ENCODE measurements around the gene WDR26. TPM values are rescaled to one million over a fixed set of nuclear protein-coding genes. Genes with fewer than 3 reads are reported as not detected.
"Not testable (repeated sequence)": the region's sequence is repeated elsewhere in the genome, so short reads cannot be mapped to it uniquely, and the experiment has no call there.

The WDR26 gene
- total RNA-seq, 1 donor from 2014 or later: 55.4 TPM

DNA sequence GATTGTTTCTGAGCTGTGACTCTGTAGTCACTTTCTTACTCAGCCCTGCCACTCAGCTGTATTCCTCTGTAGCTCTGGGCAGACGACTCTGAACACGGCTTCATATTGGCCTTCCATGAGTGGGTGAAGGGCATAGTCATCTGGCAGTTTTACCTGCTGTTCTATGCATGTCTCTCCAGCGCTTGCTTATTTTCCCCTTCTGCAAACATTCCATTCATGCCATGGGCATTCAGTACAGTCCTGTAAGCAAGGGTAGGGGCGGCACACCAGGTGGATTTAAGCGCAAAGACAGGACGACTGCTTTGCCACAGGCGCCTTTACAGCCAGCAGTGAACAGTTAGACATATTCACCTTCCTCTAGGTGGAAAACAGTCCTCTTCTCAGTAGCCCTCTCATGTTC lies 4.4 kb upstream of the WDR26 start:
- no peak for ATAC-seq
- intact Hi-C loops (cut with DNase I): no loop called here

DNA sequence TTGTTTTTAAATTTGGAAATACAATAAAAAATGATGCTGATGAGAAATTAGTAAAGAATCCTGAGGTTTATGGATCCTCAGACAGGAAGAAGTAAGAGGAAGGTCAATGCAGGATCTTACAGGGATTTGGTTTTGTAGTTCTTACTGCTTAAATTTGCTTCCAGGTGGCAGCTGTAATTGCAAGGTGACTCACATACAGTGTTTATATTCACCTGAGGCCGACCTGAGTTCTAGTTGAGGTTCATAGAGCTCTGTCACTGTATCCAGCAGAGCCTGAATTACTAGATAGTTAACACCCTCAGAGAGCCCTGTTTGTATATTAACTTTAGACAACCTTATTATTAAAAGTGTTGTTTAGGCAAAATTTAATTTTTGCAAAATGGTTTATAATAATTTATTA lies 1.4 kb upstream of the WDR26 start:
- DNase-seq (ENCODE audit: missing footprints) (no peak), ATAC-seq (no peak)
- intact Hi-C loops (cut with DNase I): loop anchor here (2.0 kb wide), 1 partner anchor 21 kb away; no protein-coding TSS in a partner anchor

More for the DNA sequence above, 4.4 kb upstream of the WDR26 start:
- DNase-seq (ENCODE audit: missing footprints): no peak

DNA sequence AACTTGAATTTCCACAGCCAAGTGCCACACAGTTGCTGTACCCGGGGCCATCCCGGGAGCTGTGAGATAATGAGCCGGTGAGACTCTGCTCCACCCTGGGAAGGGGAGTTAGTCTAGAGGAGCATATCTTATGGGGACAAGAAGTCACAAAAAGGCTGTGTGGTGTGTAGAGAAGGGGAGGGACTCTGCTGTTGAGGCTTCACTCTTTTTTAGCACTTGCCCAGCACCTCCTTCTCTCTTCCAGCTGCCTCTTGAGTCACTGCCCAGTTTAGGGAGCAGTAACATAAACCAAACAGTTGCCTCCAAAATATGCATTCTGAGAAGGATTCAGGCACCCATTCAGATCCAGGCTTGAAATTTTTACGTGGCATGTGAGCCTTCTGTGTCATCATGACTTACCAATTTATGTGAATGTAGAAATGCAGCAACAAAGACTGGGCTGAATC lies 744 bp upstream of the WDR26 start:
- intact Hi-C loops (cut with DNase I): loop anchor here (2.0 kb wide), 1 partner anchor 21 kb away; no protein-coding TSS in a partner anchor
- DNase-seq (ENCODE audit: missing footprints): no peak
- ATAC-seq: peak; percentile 20

DNA sequence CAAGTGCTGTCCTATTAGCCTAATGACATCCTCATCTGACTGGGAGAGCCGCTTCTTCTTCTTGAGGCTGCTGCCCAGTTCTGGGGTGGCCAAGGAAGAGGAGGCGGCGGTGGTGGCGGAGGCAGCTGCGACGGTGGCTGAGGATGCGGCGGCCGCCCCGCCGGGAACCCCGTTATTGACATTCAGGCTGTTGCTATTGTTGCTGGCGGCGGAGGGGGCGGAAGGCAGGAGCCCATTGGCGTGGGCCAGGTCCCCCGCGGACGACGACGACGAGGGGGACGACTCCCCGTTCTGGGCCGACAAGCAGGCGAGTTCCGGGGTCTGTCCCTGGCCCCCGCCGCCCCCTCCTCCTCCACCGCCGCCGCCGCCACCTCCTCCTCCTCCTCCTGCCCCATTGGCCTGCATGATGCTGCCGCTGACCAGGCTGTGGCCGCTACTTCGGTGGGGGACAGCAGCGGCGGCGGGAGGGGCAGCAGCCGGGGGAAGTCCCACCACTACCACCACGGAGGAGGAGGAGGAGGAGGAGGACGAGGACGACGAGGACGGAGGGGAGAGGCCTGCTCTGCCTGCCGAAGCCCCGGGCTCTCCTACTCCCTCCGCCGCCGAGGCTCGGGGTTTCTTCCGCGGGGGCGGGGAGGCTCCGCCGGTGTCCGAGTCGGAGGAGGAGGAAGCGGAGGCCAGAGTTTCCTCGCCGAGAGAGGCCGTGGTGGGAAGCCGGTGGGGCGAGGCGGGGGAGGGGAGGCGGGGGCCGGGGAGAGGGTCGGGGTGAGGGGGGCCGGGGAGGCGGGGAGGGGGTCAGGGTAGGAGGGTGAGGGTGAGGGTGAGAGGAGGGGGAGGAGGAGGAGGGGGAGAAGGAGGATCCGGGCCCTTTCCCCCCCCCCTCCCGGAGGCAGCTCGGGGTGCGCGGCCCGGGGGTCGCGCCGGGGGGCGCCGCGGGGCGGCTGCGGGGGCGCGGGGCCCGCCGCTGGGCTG lies 610 bp downstream of the WDR26 start:
- DNase-seq (ENCODE audit: missing footprints) (peak; percentile 82), ATAC-seq (peak; percentile 34)
- intact Hi-C loops (cut with DNase I): loop anchor here (2.0 to 5.0 kb wide), 2 partner anchors 23 to 42 kb away; no protein-coding TSS in a partner anchor

- ATAC-seq: peak; percentile 4
- intact Hi-C loops (cut with DNase I): loop anchor here (5.0 kb wide), 1 partner anchor 41 kb away; no protein-coding TSS in a partner anchor
- no peak for DNase-seq (ENCODE audit: missing footprints)
Measured at GRCh38 chr1:224433041-224433691, 1.4 kb downstream of the WDR26 start.

DNA sequence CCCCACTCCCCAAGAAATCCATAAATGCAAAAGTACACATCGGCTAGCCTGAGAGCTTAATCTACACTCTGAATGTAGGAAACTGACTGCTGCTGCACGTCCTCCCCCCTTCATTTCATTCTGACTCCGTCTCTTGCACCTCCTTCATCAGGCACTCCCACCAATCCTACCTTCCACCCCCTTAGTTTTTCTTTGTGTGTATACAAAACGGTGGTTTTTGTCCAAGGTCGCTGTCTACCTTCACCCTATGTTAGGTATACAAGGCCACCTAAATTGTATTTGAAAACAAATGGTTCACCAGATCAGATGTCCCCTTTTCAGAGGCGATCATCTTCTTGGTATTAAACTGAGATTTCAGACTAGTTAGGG lies 1.9 kb downstream of the WDR26 start:
- ATAC-seq: no peak
- intact Hi-C loops (cut with DNase I): loop anchor here (5.0 kb wide), 1 partner anchor 40 kb away; no protein-coding TSS in a partner anchor
- DNase-seq (ENCODE audit: missing footprints): no peak

DNA sequence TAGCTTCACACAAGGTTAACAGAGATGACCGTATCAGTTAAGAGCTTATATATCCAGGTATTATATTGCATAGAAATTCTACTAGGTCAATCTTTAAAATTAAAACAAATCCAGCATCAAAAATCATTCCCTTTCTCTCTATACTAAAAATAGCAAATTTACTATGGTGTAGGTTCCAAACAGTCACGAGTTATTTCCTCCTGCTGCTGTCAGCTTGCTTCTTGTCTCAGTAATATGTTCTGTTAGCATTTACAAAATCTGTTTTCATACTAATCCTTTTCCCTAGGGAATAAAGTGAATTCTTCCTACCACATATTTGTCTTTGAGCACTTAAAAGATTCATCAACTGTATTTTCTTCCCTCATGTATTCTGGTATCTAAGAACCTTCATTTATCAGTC lies 2.5 kb downstream of the WDR26 start:
- intact Hi-C loops (cut with DNase I): loop anchor here (5.0 kb wide), 1 partner anchor 40 kb away; no protein-coding TSS in a partner anchor
- no peak for DNase-seq (ENCODE audit: missing footprints)
- ATAC-seq: no peak

DNA sequence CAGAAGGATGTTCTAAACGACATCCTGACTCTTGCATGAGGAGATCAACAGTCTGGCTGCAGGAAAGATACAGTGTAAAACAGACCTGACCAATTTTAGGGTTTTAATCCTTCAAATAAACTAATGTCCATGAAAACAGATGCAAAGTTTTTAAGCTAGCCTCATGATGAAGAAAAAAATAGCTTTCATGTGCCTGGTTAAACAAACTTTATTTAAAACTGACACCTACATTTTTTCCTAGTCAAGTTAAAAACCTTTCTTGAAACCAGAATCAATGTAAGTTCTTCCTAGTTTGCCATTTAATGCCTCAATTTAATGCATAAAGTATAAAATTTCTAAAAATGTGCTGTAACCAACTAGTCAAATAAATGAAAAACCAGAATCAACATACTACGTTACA lies 2.9 kb downstream of the WDR26 start:
- intact Hi-C loops (cut with DNase I): loop anchor here (5.0 kb wide), 1 partner anchor 39 kb away; no protein-coding TSS in a partner anchor
- ATAC-seq (no peak), DNase-seq (ENCODE audit: missing footprints) (no peak)

- intact Hi-C loops (cut with DNase I): loop anchor here (5.0 kb wide), 1 partner anchor 38 kb away; no protein-coding TSS in a partner anchor
- DNase-seq (ENCODE audit: missing footprints) (no peak), ATAC-seq (no peak)
Measured at GRCh38 chr1:224430511-224431113, 4.0 kb downstream of the WDR26 start.

DNA sequence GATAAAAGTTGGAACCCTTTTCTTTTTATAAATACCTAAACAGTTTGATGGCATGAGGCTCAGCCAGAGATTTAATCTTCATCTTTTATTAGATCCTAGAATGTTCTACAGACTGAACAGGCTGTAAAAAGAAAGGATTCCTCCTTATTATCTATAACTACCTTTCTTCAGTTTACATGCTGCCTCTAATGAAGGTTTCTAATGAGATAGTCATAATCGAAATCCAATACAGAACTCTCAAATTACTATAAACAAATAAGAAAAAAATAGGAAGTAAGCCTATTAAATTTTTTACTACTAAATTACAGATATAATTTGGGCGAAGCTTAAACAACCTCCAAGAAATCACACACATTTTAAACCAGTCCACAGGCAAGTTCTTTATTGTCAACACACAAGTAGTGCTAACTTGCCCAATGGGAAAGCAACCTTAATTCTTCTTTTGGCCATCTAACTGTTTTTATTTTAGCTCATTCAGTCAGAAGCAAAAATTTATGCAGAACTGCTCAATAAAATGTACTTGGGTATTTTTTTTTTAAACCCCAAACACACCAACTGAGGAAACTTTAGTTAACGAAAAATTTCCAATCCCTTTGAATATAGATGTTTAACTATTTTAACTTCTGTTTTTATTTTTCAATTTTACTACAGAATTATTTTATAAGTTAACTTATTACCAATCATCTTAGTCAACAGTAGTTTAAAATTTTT lies 4.8 kb downstream of the WDR26 start:
- ATAC-seq: no peak
- intact Hi-C loops (cut with DNase I): loop anchor here (5.0 kb wide), 1 partner anchor 37 kb away; no protein-coding TSS in a partner anchor
- DNase-seq (ENCODE audit: missing footprints): no peak

GRCh38 chr1:224428713-224429112 lies 5.9 kb downstream of the WDR26 start:
- DNase-seq (ENCODE audit: missing footprints); ATAC-seq; intact Hi-C loops (cut with DNase I): not testable (repeated sequence)

GRCh38 chr1:224427346-224427745 lies 7.3 kb downstream of the WDR26 start:
- ATAC-seq: no peak
- intact Hi-C loops (cut with DNase I): no loop called here
- no peak for DNase-seq (ENCODE audit: missing footprints)

- ATAC-seq; DNase-seq (ENCODE audit: missing footprints); intact Hi-C loops (cut with DNase I): not testable (repeated sequence)
Measured at GRCh38 chr1:224426869-224427268, 7.7 kb downstream of the WDR26 start.

DNA sequence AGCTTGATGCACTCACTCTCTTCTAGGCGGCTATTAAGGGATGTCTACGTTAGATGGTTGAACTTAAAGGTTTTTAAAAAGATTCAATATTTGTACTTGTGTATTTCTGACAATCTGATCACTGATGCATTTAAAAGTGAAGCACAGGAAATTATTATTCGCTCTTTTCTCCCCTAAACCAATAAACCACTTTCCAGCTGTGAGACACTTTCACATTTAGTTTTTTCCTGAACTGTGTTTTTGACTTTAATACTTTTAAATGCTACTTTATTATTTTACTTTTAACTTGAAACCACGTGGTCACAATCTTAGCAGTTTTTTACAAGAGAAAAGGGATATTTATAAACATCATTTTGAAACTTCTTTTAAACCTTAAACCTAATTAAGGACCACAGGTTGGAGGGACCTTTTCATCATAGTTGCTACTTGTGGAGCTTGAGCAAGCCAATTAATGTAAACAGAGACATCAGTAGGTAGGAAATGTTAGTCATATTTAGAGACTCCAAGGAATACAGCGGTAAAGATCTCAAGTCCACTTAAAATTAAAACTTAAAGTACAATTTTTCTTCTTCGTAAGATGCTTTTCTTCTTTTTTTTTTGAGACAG lies 9.2 kb downstream of the WDR26 start:
- intact Hi-C loops (cut with DNase I): no loop called here
- DNase-seq (ENCODE audit: missing footprints): no peak
- ATAC-seq: no peak

DNA sequence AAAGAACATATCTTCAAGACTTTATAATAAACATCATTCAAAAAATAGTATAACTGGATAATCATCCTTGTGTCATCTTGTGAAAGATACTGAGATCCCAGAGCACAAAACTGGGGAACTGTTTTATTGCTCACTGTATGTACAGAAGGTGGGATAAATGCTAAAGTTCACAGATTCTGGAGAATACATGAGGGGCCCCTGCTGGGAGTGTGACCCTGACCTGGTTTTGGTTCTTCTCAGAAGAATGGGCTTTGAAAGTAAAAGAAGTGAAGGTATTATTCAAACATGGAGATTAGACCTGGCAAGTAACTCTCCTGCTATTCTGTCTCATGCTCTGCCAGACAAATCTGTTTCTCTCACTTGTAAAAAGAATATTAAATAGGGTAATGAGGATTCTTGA lies 14.5 kb downstream of the WDR26 start:
- ATAC-seq (no peak), DNase-seq (ENCODE audit: missing footprints) (no peak)
- intact Hi-C loops (cut with DNase I): no loop called here

DNA sequence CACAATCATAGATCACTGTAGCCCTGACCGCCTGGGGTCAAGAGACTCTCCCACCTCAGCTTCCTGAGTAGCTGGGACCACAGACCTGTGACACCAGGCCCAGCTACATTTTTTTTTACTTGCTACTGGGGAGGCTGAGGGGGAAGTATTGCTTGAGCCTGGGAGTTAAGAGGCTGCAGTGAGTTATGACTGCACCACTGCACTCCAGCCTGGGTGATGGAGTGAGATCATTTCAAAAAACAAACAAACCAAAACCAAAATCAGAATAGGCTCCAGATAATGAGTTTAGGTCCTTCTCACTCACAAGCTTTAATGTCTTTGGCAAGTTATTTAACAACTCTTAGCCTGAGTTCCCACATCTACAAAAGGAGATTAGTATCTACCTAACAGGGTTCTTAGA lies 22.8 kb downstream of the WDR26 start:
- no peak for DNase-seq (ENCODE audit: missing footprints)
- intact Hi-C loops (cut with DNase I): no loop called here
- no peak for ATAC-seq

GRCh38 chr1:224408294-224408590 lies 26.4 kb downstream of the WDR26 start:
- intact Hi-C loops (cut with DNase I): no loop called here
- no peak for DNase-seq (ENCODE audit: missing footprints)
- no peak for ATAC-seq
